ENCODE measurements around the gene PDZD2. TPM values are rescaled to one million over a fixed set of nuclear protein-coding genes. Genes with fewer than 3 reads are reported as not detected.

PDZD2 gene
- total RNA-seq, 4 donors from 2014 or later: 34.1 to 91.4 (median 51.0) TPM

DNA sequence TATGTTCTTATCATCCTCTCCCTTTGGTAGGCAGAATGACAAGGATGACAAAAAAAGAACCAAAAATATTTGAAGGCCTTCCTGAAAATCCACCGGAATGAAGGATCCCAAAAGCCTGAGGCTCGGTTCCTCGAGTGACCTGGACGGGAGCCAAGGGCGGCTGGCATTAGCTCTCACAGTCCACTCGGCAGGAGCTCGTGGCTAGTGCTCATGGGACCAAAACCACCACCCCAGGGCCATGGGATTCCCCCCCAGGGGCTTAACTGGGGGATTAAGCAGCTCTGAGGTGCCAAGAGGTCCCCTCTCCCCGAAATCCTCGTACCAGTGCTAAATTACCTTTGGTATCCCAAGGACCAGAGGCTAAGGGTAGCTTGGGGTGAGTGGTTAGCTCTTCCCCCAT is 586 bp upstream of the PDZD2 start:
- no peak for TF ChIP-seq CTCF (IDR thresholded peaks at IDR 0.05; ENCODE audit: low read depth)

GRCh38 chr5:31639481-31640411 is 815 bp downstream of the PDZD2 start:
- no peak for TF ChIP-seq CTCF (IDR thresholded peaks at IDR 0.05; ENCODE audit: low read depth)

DNA sequence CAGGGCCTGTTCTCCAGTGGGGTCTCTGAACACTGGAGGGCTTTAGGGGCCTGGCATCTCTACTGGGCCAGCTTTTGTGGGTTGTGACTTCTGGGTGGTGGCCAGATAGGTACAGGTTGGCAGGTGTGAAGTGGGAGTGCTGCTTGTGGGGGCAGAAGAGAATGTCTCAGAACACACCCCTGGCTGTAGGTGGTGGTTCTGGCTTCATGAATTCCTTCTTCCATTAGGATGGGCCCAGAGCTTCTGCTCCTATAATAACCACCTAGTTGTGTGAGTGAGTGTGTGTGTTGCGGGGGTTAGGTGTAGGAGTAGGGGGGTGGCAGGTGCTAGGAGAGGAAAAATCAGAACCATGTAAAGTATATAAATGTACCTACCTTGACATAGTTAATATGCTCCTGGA is 1.6 kb downstream of the PDZD2 start:
- no peak for TF ChIP-seq CTCF (IDR thresholded peaks at IDR 0.05; ENCODE audit: low read depth)

DNA sequence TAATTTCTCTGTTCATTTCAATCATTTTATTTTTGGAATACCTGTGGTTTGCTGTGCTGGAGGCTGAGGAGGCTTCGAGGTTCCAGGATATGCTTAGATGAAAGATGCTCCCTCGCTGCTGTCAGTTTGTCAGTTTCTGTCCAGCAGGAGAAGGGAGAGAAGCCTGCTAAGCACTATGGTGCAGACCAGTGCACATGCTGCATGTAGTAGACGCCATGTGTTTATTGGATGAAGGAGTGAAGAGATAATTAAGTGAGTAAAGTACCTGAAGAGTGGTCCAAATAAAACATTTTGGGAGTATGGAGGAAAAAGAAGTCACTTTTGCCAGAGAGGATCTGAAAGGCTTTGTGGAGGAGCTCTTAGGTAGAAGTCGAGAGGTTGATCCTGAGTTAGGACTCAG is 2.1 kb downstream of the PDZD2 start:
- TF ChIP-seq CTCF (IDR thresholded peaks at IDR 0.05; ENCODE audit: low read depth): no peak

DNA sequence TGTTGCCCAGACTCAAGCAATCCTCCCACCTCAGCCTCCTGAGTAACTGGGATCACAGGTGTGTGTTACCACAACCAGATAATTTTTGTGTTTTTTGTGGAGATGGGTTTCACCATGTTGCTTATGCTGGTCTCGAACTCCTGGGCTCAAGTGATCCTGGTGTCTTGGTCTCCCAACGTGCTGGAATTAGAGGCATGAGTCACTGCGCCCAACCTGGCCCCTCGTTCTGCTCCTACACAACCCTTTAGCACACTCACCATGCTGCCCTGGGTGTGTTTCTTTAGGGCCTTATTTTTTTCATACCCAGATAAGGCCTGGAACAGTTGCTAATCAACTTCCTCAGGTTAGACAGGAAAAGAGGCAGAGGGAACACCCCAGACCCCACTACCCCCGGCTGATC is 2.6 kb downstream of the PDZD2 start:
- no peak for TF ChIP-seq CTCF (IDR thresholded peaks at IDR 0.05; ENCODE audit: low read depth)

GRCh38 chr5:31645420-31646081 is 6.6 kb downstream of the PDZD2 start:
- no peak for TF ChIP-seq CTCF (IDR thresholded peaks at IDR 0.05; ENCODE audit: low read depth)

- TF ChIP-seq CTCF (IDR thresholded peaks at IDR 0.05; ENCODE audit: low read depth): no peak
These were observed 9.4 kb downstream of the PDZD2 start for GRCh38 chr5:31648326-31648725.

Measured in subcutaneous adipose tissue (tissue), 4 donors.